Peyer's patch (tissue), 4 donors: ENCODE measurements around the gene NUSAP1.

Experiments
- CTCF ChIP-seq, 6 experiments: fragments of 450-650 bp in 4 of 6; fragments of 200-600 bp in 2 of 6; sonication (generic) in 1 of 6; IDR thresholded peaks; one replicate each; pipeline ENCODE4 v1.5.1; 2017 to 2019; ENCODE audit warnings: antibody characterized with exemption in 6 of 6, mild to moderate bottlenecking in 3 of 6, moderate library complexity in 1 of 6
- POLR2A ChIP-seq, 2 donors: fragments of 450-650 bp; IDR thresholded peaks; one replicate each; pipeline ENCODE4 v1.5.1; 2017; ENCODE audit warnings: antibody characterized with exemption in 2 of 2, mild to moderate bottlenecking in 2 of 2, moderate library complexity in 2 of 2

GRCh38 chr15:41331833-41332193 lies 868 bp upstream of the NUSAP1 start:
- TF ChIP-seq POLR2A (IDR thresholded peaks at IDR 0.05): no peak
- peak in 2 of 6 experiments; percentile 57 to 78 for TF ChIP-seq CTCF (IDR thresholded peaks at IDR 0.05)
